ENCODE data around the gene RAB30. TPM values are rescaled to one million over a fixed set of nuclear protein-coding genes. Genes with fewer than 3 reads are reported as not detected.

RAB30 gene, protein sequence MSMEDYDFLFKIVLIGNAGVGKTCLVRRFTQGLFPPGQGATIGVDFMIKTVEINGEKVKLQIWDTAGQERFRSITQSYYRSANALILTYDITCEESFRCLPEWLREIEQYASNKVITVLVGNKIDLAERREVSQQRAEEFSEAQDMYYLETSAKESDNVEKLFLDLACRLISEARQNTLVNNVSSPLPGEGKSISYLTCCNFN
- 73.8 and 79.7 TPM in 2 replicates for total RNA-seq
- long read RNA-seq, full-length matches to known transcripts, result 148 of 210 reads
- long read RNA-seq, partial matches to known transcripts, result 2 of 210 reads
- long read RNA-seq, other reads (novel, unspliced or antisense), result 60 of 210 reads

DNA sequence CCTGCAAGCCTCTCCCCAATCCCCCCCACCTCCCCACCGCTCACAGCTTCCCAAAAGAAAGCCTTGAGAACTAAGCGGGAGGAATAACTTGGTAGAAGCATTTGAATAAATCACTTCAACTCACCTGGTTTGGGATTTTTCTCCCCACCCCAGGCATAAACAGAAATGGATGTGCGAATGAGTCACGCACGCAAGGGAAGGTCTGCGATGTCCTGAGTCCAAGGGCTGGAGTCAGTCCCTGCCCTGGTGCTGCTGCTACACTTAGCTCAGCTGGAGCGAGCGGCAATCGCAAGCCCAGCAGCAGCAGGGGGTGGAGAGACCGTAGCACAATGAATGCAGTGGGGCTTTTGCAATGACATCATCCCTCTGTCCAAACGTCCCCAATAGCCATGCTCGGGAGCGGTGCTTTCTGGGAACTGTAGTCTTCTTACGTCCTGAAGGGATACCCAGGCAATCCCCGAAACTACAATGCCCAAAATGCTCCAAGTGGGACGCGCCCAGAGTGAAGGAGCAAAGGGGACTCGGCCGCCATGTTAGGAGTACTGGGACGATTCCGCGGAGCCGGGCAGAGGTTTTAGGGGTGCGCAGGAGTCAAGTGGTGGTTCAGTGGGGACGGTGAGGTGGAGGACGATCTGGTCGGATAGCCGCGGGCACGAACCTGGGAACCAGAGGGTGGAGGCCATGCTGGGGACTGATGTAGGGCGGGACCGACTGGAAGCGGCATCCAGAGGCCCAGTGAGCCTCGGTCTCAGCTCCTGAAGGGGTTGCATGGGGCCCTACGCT, at the start of gene RAB30:
TSS of gene RAB30 (minus strand) at position 331 of the 783 bp plus-strand sequence. CDS start 74,581 bp downstream, outside the sequence.
- peaks cover 46% of the 10 kb centered on the region for H3K4me1 Mint-ChIP-seq (ENCODE audit: unreplicated experiment)
- H3K27me3 Mint-ChIP-seq (ENCODE audit: unreplicated experiment), result no peaks in the 10 kb centered on the region

DNA sequence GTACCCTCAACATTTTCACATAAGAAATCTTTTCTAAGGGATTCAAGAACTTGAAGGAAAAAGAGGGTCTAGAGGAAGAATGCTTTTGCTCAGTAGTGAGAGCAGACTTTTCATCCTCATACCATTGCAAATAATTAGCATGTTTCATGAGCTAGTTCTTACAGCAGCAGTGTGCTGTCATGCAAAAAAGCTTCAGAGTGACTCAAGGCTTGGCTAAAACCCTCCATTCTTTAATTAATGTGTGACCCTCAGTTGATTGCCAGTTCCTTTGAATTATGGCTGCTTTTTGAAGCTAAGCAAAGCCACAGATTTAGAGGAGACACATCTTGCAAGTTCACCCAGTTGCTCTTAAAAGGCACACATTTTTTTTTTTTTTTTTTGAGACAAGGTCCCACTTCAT, 48.6 kb upstream of the RAB30 start:
- H3K27me3 Mint-ChIP-seq (ENCODE audit: unreplicated experiment), result peaks cover 4% of the 10 kb centered on the region
- H3K9me3 Mint-ChIP-seq (ENCODE audit: unreplicated experiment), result no peaks in the 10 kb centered on the region
- no peaks in the 10 kb centered on the region for H3K36me3 Mint-ChIP-seq (ENCODE audit: unreplicated experiment)
- no peak for DNase-seq (ENCODE audit: extremely low spot score, unreplicated experiment)
- peaks cover 14% of the 10 kb centered on the region for H3K4me1 Mint-ChIP-seq (ENCODE audit: unreplicated experiment)
- TF ChIP-seq, protein P1, sequence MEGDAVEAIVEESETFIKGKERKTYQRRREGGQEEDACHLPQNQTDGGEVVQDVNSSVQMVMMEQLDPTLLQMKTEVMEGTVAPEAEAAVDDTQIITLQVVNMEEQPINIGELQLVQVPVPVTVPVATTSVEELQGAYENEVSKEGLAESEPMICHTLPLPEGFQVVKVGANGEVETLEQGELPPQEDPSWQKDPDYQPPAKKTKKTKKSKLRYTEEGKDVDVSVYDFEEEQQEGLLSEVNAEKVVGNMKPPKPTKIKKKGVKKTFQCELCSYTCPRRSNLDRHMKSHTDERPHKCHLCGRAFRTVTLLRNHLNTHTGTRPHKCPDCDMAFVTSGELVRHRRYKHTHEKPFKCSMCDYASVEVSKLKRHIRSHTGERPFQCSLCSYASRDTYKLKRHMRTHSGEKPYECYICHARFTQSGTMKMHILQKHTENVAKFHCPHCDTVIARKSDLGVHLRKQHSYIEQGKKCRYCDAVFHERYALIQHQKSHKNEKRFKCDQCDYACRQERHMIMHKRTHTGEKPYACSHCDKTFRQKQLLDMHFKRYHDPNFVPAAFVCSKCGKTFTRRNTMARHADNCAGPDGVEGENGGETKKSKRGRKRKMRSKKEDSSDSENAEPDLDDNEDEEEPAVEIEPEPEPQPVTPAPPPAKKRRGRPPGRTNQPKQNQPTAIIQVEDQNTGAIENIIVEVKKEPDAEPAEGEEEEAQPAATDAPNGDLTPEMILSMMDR (IDR thresholded peaks at IDR 0.05), result no peak
- H3K27ac Mint-ChIP-seq (ENCODE audit: unreplicated experiment), result no peak overlapping the region
- no peak overlapping the region for H3K4me3 Mint-ChIP-seq (ENCODE audit: unreplicated experiment)

More for the DNA sequence above, at the start of gene RAB30:
- H3K36me3 Mint-ChIP-seq (ENCODE audit: unreplicated experiment), result peaks cover 14% of the 10 kb centered on the region
- H3K4me3 Mint-ChIP-seq (ENCODE audit: unreplicated experiment), result no peak within 1 kb of the TSS
- TF ChIP-seq, protein P1 (IDR thresholded peaks at IDR 0.05), result no peak
- peak; percentile 98 for DNase-seq (ENCODE audit: extremely low spot score, unreplicated experiment)
- H3K9me3 Mint-ChIP-seq (ENCODE audit: unreplicated experiment), result no peaks in the 10 kb centered on the region
- H3K27ac Mint-ChIP-seq (ENCODE audit: unreplicated experiment), result no peak within 1 kb of the TSS

- Mint-ChIP-seq H3K27ac (ENCODE audit: unreplicated experiment) (peak overlapping the region; percentile 29), H3K4me1 (ENCODE audit: unreplicated experiment) (peaks cover 14% of the 10 kb centered on the region), H3K36me3 (ENCODE audit: unreplicated experiment) (no peaks in the 10 kb centered on the region), H3K4me3 (ENCODE audit: unreplicated experiment) (no peak overlapping the region), H3K9me3 (ENCODE audit: unreplicated experiment) (no peaks in the 10 kb centered on the region), H3K27me3 (ENCODE audit: unreplicated experiment) (no peaks in the 10 kb centered on the region)
- TF ChIP-seq, protein P1 (IDR thresholded peaks at IDR 0.05), result no peak
- DNase-seq (ENCODE audit: extremely low spot score, unreplicated experiment), result no peak
Measured at GRCh38 chr11:83119216-83119615, 47.5 kb upstream of the RAB30 start.

DNA sequence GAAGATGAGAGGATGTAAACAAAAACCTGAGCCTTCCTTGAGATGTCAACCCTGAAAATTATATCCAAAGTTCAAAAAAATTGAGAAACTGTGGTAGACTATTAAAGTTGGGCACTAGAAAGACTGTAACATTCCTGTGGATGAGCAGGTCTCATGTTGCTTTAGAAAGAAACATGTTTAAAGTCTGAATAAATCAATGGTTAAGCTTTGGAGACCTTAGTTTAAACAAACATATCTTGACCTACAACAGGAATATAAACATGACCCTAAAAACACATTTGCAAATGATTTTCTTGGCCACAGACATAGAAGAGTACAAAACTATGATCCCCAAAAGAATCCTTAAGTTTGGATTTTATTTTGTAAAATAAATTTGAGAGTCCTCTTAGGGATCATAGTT, 47.1 kb upstream of the RAB30 start:
- no peaks in the 10 kb centered on the region for H3K27me3 Mint-ChIP-seq (ENCODE audit: unreplicated experiment)
- peak overlapping the region; percentile 29 for H3K27ac Mint-ChIP-seq (ENCODE audit: unreplicated experiment)
- DNase-seq (ENCODE audit: extremely low spot score, unreplicated experiment), result no peak
- no peak overlapping the region for H3K4me3 Mint-ChIP-seq (ENCODE audit: unreplicated experiment)
- TF ChIP-seq, protein P1 (IDR thresholded peaks at IDR 0.05), result no peak
- peaks cover 14% of the 10 kb centered on the region for H3K4me1 Mint-ChIP-seq (ENCODE audit: unreplicated experiment)
- H3K9me3 Mint-ChIP-seq (ENCODE audit: unreplicated experiment), result no peaks in the 10 kb centered on the region
- H3K36me3 Mint-ChIP-seq (ENCODE audit: unreplicated experiment), result no peaks in the 10 kb centered on the region
